22Rv1 (cell line): ENCODE results near the gene CAMKMT.

Experiments used
- CTCF ChIP-seq: fragments of 450-650 bp; IDR thresholded peaks from 2 replicates; pipeline ENCODE4 v1.5.1; 2017; ENCODE audit warnings: mild to moderate bottlenecking
- ZFX ChIP-seq: fragments of 450-650 bp; IDR thresholded peaks from 2 replicates; pipeline ENCODE4 v1.6.1; 2017; ENCODE audit warnings: antibody characterized with exemption, borderline replicate concordance

GRCh38 chr2:44706681-44707553 is 345.2 kb downstream of the CAMKMT start:
- TF ChIP-seq CTCF (no peak), ZFX (no peak)
